Caco-2 (cell line): Measurements from ENCODE around the gene ODF2. TPM values are rescaled to one million over a fixed set of nuclear protein-coding genes. Genes with fewer than 3 reads are reported as not detected.

Experiments
- BruUV-seq: library from RNA; stranded (reverse); fragments of 400-500 nt; replicated peaks from 2 replicates; lab custom pipeline; 2021; lab: Mats Ljungman, UMichigan
- CTCF ChIA-PET: fragments of 300-600 bp; sonication (Branson Sonifier 250); formaldehyde crosslinking; loops from one replicate; lab custom pipeline; 2022; ENCODE audit warnings: antibody characterized with exemption; lab: Charles Lee
- POLR2A ChIA-PET: fragments of 300-600 bp; sonication (Branson Sonifier 250); formaldehyde crosslinking; loops from one replicate; lab custom pipeline; 2022; ENCODE audit warnings: antibody characterized with exemption; lab: Charles Lee
- DNase-seq, 2 experiments: peaks; one replicate each; pipeline versions ENCODE4 v3.0.0 to v3.0.0-alpha.2; 2020 to 2022
- H3K27me3 ChIP-seq: replicated peaks from 2 replicates; pipeline ENCODE4 v1.6.0; 2011; ENCODE audit warnings: low read length; ENCODE audit not compliant: control insufficient read depth, insufficient read depth
- H3K36me3 ChIP-seq: 2 replicates; pipeline ENCODE4 v1.5.1; 2011; ENCODE audit warnings: low read length; ENCODE audit not compliant: control insufficient read depth, insufficient read depth
- H3K4me1 ChIP-seq: fragments of 250-450 bp; sonication (Bioruptor Pico); 2 replicates; pipeline ENCODE4 v1.5.1; 2020; ENCODE audit warnings: mild to moderate bottlenecking
- H3K4me3 ChIP-seq: 2 replicates; pipeline ENCODE4 v1.5.1; 2011; ENCODE audit warnings: low read depth, mild to moderate bottlenecking, control low read depth, low read length
- H3K9me3 ChIP-seq: fragments of 250-450 bp; sonication (Bioruptor Pico); 2 replicates; pipeline ENCODE4 v1.5.1; 2020; ENCODE audit warnings: mild to moderate bottlenecking, moderate library complexity
- H3K27ac Mint-ChIP-seq: one replicate; pipeline ENCODE4 v1.8.0; 2022; ENCODE audit warnings: mixed read lengths; ENCODE audit not compliant: unreplicated experiment
- H3K27me3 Mint-ChIP-seq: one replicate; pipeline ENCODE4 v1.8.0; 2022; ENCODE audit warnings: mixed read lengths; ENCODE audit not compliant: insufficient read depth, unreplicated experiment
- H3K36me3 Mint-ChIP-seq: one replicate; pipeline ENCODE4 v1.8.0; 2022; ENCODE audit warnings: mild to moderate bottlenecking, mixed read lengths; ENCODE audit not compliant: insufficient read depth, unreplicated experiment
- H3K4me1 Mint-ChIP-seq: one replicate; pipeline ENCODE4 v1.8.0; 2022; ENCODE audit warnings: low read depth, mixed read lengths; ENCODE audit not compliant: unreplicated experiment
- H3K4me3 Mint-ChIP-seq: one replicate; pipeline ENCODE4 v1.8.0; 2022; ENCODE audit warnings: mild to moderate bottlenecking, moderate library complexity, mixed read lengths; ENCODE audit not compliant: unreplicated experiment
- H3K9me3 Mint-ChIP-seq: one replicate; pipeline ENCODE4 v1.8.0; 2022; ENCODE audit warnings: mixed read lengths; ENCODE audit not compliant: unreplicated experiment
- CTCF ChIP-seq, 2 experiments: fragments of 200-600 bp in 1 of 2; IDR thresholded peaks; 1 replicate in 1 of 2; 2 replicates in 1 of 2; pipeline versions ENCODE4 v1.5.1 to v1.8.0; 2011 to 2022; ENCODE audit warnings: antibody characterized with exemption in 1 of 2, control low read depth in 1 of 2, inconsistent platforms in 1 of 2, low read depth in 1 of 2, low read length in 1 of 2, mild to moderate bottlenecking in 1 of 2, moderate library complexity in 1 of 2; ENCODE audit not compliant: insufficient read depth in 1 of 2, severe bottlenecking in 1 of 2, unreplicated experiment in 1 of 2
- intact Hi-C: fragments of 100-400 bp; cut with micrococcal nuclease; formaldehyde crosslinking; loops from one replicate; pipeline ENCODE4 v1.10.0; 2022; ENCODE audit not compliant: unreplicated experiment
- total RNA-seq: library from RNA; stranded (reverse); gene quantifications from 2 replicates; pipeline ENCODE4 v1.2.3, GENCODE V29; 2022

ODF2 gene
- total RNA-seq, 1 experiment from 2014 or later: 34.9 TPM

- Mint-ChIP-seq H3K27ac (no peak overlapping the region), H3K4me3 (no peak overlapping the region), H3K4me1 (no peaks in the 10 kb centered on the region), H3K36me3 (peaks cover 5% of the 10 kb centered on the region), H3K27me3 (no peaks in the 10 kb centered on the region), H3K9me3 (no peaks in the 10 kb centered on the region)
- Histone ChIP-seq H3K4me3 (no peak overlapping the region), H3K9me3 (no peaks in the 10 kb centered on the region), H3K36me3 (0 out of 2 replicates have a peak, but pooled peaks cover 1% of the 10 kb centered on the region), H3K4me1 (no peaks in the 10 kb centered on the region), H3K27me3 (no peaks in the 10 kb centered on the region)
- no TSS peak for BruUV-seq
- no peak for DNase-seq
- intact Hi-C loops: no loop called here
- CTCF ChIA-PET: no interaction called here
- no peak for TF ChIP-seq CTCF (IDR thresholded peaks at IDR 0.05; ENCODE audit: insufficient read depth in 1 of 2, low read depth in 1 of 2, low read length in 1 of 2, severe bottlenecking in 1 of 2, unreplicated experiment in 1 of 2)
- POLR2A ChIA-PET: no interaction called here
Observed at GRCh38 chr9:128493424-128493823, 37.6 kb downstream of the ODF2 start.

- H3K36me3 Mint-ChIP-seq: peaks cover 5% of the 10 kb centered on the region
- intact Hi-C loops: no loop called here
- no peak overlapping the region for H3K4me3 Mint-ChIP-seq
- Histone ChIP-seq H3K27me3 (no peaks in the 10 kb centered on the region), H3K36me3 (0 out of 2 replicates have a peak, but pooled peaks cover 1% of the 10 kb centered on the region), H3K9me3 (no peaks in the 10 kb centered on the region), H3K4me1 (no peaks in the 10 kb centered on the region), H3K4me3 (no peak overlapping the region)
- no peak for DNase-seq
- BruUV-seq: no TSS peak
- TF ChIP-seq CTCF (IDR thresholded peaks at IDR 0.05; ENCODE audit: insufficient read depth in 1 of 2, low read depth in 1 of 2, low read length in 1 of 2, severe bottlenecking in 1 of 2, unreplicated experiment in 1 of 2): no peak
- H3K27me3 Mint-ChIP-seq: no peaks in the 10 kb centered on the region
- no peaks in the 10 kb centered on the region for H3K4me1 Mint-ChIP-seq
- H3K27ac Mint-ChIP-seq: no peak overlapping the region
- H3K9me3 Mint-ChIP-seq: no peaks in the 10 kb centered on the region
- POLR2A ChIA-PET: interaction anchor here (0.7 kb wide), 1 partner anchor 142 kb away, joined by 4 read pairs; no protein-coding TSS in a partner anchor
- CTCF ChIA-PET: no interaction called here
Observed at GRCh38 chr9:128494108-128494745, 38.4 kb downstream of the ODF2 start.

GRCh38 chr9:128494746-128495129, 38.9 kb downstream of the ODF2 start:
- Histone ChIP-seq H3K9me3 (no peaks in the 10 kb centered on the region), H3K4me3 (no peak overlapping the region), H3K4me1 (no peaks in the 10 kb centered on the region), H3K36me3 (0 out of 2 replicates have a peak, but pooled peaks cover 1% of the 10 kb centered on the region), H3K27me3 (no peaks in the 10 kb centered on the region)
- Mint-ChIP-seq H3K27me3 (no peaks in the 10 kb centered on the region), H3K27ac (no peak overlapping the region), H3K4me1 (no peaks in the 10 kb centered on the region), H3K36me3 (peaks cover 5% of the 10 kb centered on the region), H3K4me3 (no peak overlapping the region), H3K9me3 (no peaks in the 10 kb centered on the region)
- DNase-seq: no peak
- POLR2A ChIA-PET: interaction anchor here (0.7 kb wide), 1 partner anchor 141 kb away, joined by 4 read pairs; no protein-coding TSS in a partner anchor
- intact Hi-C loops: loop anchor here (5.0 kb wide), 1 partner anchor 143 kb away; no protein-coding TSS in a partner anchor
- BruUV-seq: no TSS peak
- no peak for TF ChIP-seq CTCF (IDR thresholded peaks at IDR 0.05; ENCODE audit: insufficient read depth in 1 of 2, low read depth in 1 of 2, low read length in 1 of 2, severe bottlenecking in 1 of 2, unreplicated experiment in 1 of 2)
- CTCF ChIA-PET: no interaction called here
